Measurements from ENCODE around the gene NPDC1. TPM values are rescaled to one million over a fixed set of nuclear protein-coding genes. Genes with fewer than 3 reads are reported as not detected.
"Not testable (repeated sequence)": the region's sequence is repeated elsewhere in the genome, so short reads cannot be mapped to it uniquely, and the experiment has no call there.

The NPDC1 gene
- total RNA-seq, 2 experiments from 2014 or later, result 35.5 to 41.4 TPM

DNA sequence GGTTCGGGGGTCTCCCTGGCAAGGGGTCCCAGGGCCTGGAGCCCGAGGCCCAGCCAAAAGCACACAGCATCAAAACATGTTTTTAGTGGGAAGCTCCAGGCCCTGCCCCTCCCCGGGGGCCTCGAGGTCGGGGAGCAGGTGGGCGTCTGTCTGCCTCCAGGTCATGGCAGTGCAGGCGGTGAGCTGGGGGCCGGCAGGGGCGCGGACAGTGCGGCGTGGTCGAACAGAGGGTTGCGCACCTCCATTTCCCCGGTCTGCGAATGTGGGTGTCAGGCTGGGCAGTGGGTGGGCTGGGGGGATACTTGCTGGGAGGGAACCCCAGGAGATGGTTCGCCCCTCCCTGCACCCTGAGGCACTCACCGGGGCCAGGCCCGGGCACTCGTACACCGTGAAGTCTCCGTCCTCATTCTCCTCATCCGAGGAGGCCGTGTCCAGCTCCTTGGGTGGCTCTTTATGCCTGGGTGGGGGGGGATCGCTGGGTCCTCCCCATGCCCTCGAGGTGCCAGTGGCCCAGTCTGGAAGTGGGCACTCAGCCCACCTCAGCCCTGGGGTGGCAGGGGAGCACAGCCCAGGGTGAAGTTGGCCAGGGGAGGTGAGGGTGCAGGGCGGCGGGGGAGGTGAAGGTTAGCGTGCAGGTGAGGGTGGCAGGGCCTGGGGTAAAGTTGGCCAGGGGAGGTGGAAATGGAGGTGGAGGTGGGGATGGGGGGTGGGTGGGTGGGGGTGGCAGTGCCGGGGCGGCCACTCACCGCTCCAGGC lies 6.2 kb downstream of the NPDC1 start:
- no peak overlapping the region for H3K27ac Mint-ChIP-seq
- no peak overlapping the region for H3K4me3 Mint-ChIP-seq
- no peak for DNase-seq
- POLR2A ChIA-PET, result no interaction called here
- H3K4me1 Mint-ChIP-seq, result peaks cover 14% of the 10 kb centered on the region
- no peaks in the 10 kb centered on the region for H3K36me3 Mint-ChIP-seq (ENCODE audit: low read depth)
- no peaks in the 10 kb centered on the region for H3K9me3 Mint-ChIP-seq
- H3K27me3 Mint-ChIP-seq, result peaks cover 1% of the 10 kb centered on the region
- CTCF ChIA-PET, result interaction anchor here (1.2 to 14.0 kb wide), 2 partner anchors 11 to 28 kb away, joined by 6 to 157 read pairs; partner anchors contain the start of gene SAPCD2

DNA sequence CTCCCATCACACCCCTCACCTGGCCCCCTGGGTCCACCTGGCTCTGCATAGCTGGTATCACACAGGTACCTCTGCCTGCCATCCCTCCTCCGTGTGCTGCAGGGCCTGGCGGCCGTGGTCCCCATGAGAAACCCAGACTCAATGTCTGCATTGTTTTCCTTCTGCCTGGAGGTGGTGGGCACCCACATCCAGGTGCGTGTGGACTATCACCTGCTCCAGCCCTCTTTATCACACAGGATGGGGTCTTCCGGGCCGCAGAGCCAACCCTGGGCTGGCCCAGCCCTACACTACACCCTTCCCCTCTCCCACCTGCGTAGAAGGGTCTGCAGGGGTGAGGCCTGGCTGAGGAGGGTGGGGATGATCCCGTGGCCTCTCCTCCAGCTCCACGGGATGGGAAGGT lies 7.1 kb downstream of the NPDC1 start:
- ChIA-PET POLR2A (no interaction called here), CTCF (interaction anchor here (0.9 to 14.0 kb wide), 3 partner anchors 10 to 29 kb away, joined by 3 to 157 read pairs (median 6); partner anchors contain the start of gene SAPCD2)
- no peak for DNase-seq
- H3K4me1 Mint-ChIP-seq, result peaks cover 14% of the 10 kb centered on the region
- peak overlapping the region; percentile 57 for H3K27ac Mint-ChIP-seq
- H3K4me3 Mint-ChIP-seq, result no peak overlapping the region
- H3K9me3 Mint-ChIP-seq, result no peaks in the 10 kb centered on the region
- H3K27me3 Mint-ChIP-seq, result no peaks in the 10 kb centered on the region
- no peaks in the 10 kb centered on the region for H3K36me3 Mint-ChIP-seq (ENCODE audit: low read depth)

DNA sequence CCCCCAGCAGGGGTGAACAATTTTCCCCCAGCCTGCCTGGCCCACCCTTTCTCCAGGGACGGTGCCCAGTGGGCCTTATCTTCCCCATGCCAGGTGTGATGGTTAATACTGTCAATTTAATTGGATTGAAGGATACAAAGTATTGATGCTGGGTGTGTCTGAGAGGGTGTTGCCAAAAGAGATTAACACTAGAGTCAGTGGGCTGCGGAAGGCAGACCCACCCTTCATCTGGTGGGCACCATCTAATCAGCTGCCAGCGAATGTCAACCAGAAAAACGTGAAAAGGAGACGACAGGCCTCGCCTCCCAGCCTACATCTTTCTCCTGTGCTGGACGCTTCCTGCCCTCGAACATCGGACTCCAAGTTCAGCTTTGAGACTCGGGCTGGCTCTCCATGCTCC lies 8.5 kb downstream of the NPDC1 start:
- Mint-ChIP-seq H3K4me3 (no peak overlapping the region), H3K36me3 (ENCODE audit: low read depth) (no peaks in the 10 kb centered on the region), H3K9me3 (no peaks in the 10 kb centered on the region), H3K27ac (no peak overlapping the region), H3K27me3 (no peaks in the 10 kb centered on the region), H3K4me1 (peaks cover 25% of the 10 kb centered on the region)
- DNase-seq, result no peak
- ChIA-PET POLR2A (no interaction called here), CTCF (interaction anchor here (0.8 to 14.0 kb wide), 6 partner anchors 8 to 199 kb away, joined by 3 to 157 read pairs (median 5); partner anchors contain the start of genes NPDC1 and SAPCD2)

DNA sequence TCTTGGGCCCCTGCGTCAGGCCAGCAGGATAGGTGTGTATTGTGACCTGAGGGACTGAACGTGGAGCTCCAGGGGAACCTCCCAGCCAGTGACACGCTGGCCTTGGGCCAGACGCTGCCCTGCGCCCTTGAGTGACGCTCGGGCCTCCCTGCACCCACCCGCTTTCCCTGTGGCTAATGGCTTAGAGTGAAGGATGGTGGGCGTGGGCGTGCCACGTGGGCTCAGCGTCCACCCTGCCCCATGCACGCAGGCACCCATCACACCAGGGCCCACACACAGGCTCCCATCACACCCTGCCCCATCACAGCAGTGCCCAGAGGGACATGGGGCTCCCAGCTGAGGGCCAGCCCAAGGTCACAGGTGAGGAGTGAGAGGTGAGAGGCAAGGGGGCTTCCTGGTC lies 8.9 kb downstream of the NPDC1 start:
- H3K4me1 Mint-ChIP-seq, result peaks cover 29% of the 10 kb centered on the region
- no peaks in the 10 kb centered on the region for H3K36me3 Mint-ChIP-seq (ENCODE audit: low read depth)
- H3K9me3 Mint-ChIP-seq, result no peaks in the 10 kb centered on the region
- no peaks in the 10 kb centered on the region for H3K27me3 Mint-ChIP-seq
- CTCF ChIA-PET, result interaction anchor here (0.8 to 14.0 kb wide), 8 partner anchors 8 to 309 kb away, joined by 3 to 157 read pairs (median 5); partner anchors contain the start of genes NPDC1 and SAPCD2
- H3K27ac Mint-ChIP-seq, result no peak overlapping the region
- POLR2A ChIA-PET, result no interaction called here
- DNase-seq, result no peak
- no peak overlapping the region for H3K4me3 Mint-ChIP-seq

DNA sequence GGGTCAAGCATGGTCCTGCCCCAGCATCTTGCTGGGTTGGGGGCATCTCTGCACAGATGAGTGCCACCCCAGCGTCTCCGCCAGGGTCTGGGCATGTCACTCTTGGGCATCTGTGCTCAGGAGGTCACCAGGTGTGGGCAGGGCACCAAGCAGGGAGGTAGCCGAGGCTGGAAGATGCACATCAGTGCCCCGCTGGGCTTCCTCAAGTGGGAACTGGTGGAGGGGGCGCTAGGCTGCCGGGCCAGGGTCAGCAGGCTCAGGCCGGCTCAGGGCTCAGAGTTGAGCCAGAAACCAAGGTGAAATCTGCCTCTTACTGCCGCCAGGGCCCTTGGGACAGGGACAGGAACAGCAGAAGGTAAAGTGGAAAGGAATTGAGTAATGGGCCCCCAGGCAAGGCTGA lies 10.0 kb downstream of the NPDC1 start:
- H3K4me3 Mint-ChIP-seq, result no peak overlapping the region

DNA sequence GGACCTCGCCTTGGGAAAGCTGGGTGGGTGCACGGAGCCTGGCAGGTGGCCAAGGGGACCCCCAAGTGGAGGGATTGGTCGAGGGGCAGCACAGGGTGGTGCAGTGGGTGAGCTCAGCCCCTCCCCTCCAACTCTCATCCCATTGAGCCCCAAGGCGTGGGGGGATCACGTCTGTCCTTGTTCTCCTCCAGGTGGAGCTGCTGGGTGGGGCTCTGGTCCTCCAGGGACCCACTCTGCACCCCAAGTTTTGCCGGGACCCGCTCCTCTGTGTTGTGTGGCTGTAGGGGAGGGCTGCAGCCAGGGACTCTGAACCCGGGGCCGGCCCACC lies 10.5 kb downstream of the NPDC1 start:
- Mint-ChIP-seq H3K27ac (peak overlapping the region; percentile 92), H3K4me1 (peaks cover 38% of the 10 kb centered on the region), H3K9me3 (no peaks in the 10 kb centered on the region), H3K36me3 (ENCODE audit: low read depth) (peaks cover 2% of the 10 kb centered on the region), H3K4me3 (peak overlapping the region; percentile 61), H3K27me3 (no peaks in the 10 kb centered on the region)
- POLR2A ChIA-PET, result interaction anchor here (0.5 kb wide), 1 partner anchor 223 kb away, joined by 3 read pairs; no protein-coding TSS in a partner anchor
- CTCF ChIA-PET, result interaction anchor here (0.6 to 14.0 kb wide), 55 partner anchors 9 to 307 kb away, joined by 3 to 157 read pairs (median 5); partner anchors contain the start of genes AJM1, C8G, CLIC3 and FBXW5
- no peak for DNase-seq

More for the DNA sequence above, 10.0 kb downstream of the NPDC1 start:
- DNase-seq, result no peak
- no peaks in the 10 kb centered on the region for H3K36me3 Mint-ChIP-seq (ENCODE audit: low read depth)
- H3K4me1 Mint-ChIP-seq, result peaks cover 33% of the 10 kb centered on the region
- ChIA-PET CTCF (interaction anchor here (0.6 to 14.0 kb wide), 44 partner anchors 8 to 308 kb away, joined by 3 to 157 read pairs (median 6); partner anchors contain the start of genes AJM1, C8G, FBXW5 and LCN12), POLR2A (no interaction called here)
- no peaks in the 10 kb centered on the region for H3K9me3 Mint-ChIP-seq
- H3K27ac Mint-ChIP-seq, result no peak overlapping the region
- H3K27me3 Mint-ChIP-seq, result no peaks in the 10 kb centered on the region

DNA sequence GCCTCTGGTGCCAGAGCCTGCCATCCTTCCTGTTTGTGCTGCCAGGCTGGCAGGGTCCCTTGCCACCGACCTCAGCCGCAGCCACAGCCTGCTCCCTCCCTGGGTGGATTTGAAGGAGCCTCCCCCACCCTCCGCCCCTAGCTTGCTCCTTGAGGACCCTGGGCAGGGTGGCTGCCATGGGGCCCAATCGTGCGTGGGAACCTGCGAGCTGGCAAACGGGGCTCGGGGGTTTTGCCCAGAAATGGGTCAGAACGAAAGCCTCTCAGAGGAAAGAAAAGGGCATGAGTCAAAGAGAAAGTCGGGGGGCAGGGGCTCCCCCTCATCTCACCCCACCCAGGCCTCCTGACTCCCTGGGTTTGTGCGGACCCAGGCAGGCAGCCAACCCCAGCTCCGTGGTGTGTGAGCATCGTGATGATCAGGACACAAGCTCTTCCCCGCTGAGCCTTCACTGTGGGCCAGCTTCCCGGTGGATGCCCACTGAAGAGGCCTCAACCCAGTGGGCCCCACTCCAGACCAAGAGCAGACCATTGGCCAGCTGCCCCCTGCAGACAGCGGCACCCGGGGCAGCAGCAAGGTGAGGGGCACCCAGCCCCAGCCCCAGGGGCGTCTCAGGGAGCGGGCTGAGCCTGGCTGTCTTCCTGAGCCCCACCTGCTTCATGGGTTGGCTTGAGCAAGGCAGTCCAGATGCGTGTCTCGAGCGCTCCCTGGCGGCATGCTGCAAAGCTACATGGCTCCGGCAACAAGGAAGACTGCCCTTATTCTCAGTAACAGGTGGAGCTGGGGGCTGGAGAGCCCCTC lies 11.1 kb downstream of the NPDC1 start:
- Mint-ChIP-seq H3K4me1 (peaks cover 43% of the 10 kb centered on the region), H3K9me3 (no peaks in the 10 kb centered on the region), H3K4me3 (peak overlapping the region; percentile 61), H3K36me3 (ENCODE audit: low read depth) (peaks cover 2% of the 10 kb centered on the region), H3K27ac (peak overlapping the region; percentile 92), H3K27me3 (no peaks in the 10 kb centered on the region)
- ChIA-PET CTCF (interaction anchor here (0.6 to 14.0 kb wide), 62 partner anchors 9 to 370 kb away, joined by 3 to 157 read pairs (median 4); partner anchors contain the start of genes AJM1, C8G, CLIC3 and FBXW5), POLR2A (interaction anchor here (0.5 kb wide), 1 partner anchor 223 kb away, joined by 3 read pairs; no protein-coding TSS in a partner anchor)
- peak; percentile 91 for DNase-seq

DNA sequence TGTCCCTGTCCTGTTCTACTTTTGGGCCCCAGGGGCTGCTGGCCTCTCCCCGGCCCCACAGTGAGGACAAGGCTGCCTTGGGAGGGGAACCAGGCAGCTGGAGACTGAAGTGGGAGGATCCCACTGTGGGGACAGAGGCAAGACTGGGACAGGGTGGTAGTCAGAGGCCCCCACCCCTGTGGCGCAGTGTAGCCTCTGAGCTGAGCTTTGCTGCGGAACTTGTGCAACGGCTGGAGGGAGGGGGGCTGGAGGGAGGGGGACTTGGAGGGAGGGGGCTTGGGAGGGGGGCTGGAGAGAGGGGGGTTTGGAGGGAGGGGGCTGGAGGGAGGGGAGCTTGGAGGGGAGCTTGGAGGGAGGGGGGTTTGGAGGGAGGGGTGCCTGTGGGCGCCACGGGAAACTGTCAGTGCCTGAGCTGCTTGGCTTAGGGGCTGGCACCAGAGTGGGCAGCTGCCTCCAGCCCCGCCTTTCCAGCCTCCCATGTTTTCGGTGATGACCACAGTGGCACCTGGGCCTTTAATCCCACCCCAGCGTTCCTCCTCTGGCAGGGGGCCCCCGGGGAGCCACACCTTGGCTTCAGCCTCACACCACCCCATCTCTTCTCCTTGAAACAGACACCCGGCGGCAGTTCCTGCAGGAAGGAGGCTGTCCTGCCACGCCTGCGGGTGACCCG lies 11.8 kb downstream of the NPDC1 start:
- peak overlapping the region; percentile 61 for H3K4me3 Mint-ChIP-seq
- ChIA-PET POLR2A (no interaction called here), CTCF (interaction anchor here (0.7 to 14.0 kb wide), 45 partner anchors 10 to 370 kb away, joined by 3 to 157 read pairs (median 5); partner anchors contain the start of genes AJM1, C8G, CLIC3 and FBXW5)
- H3K27ac Mint-ChIP-seq, result peak overlapping the region; percentile 92
- H3K36me3 Mint-ChIP-seq (ENCODE audit: low read depth), result peaks cover 2% of the 10 kb centered on the region
- H3K27me3 Mint-ChIP-seq, result no peaks in the 10 kb centered on the region
- no peak for DNase-seq
- H3K9me3 Mint-ChIP-seq, result no peaks in the 10 kb centered on the region
- H3K4me1 Mint-ChIP-seq, result peaks cover 50% of the 10 kb centered on the region

DNA sequence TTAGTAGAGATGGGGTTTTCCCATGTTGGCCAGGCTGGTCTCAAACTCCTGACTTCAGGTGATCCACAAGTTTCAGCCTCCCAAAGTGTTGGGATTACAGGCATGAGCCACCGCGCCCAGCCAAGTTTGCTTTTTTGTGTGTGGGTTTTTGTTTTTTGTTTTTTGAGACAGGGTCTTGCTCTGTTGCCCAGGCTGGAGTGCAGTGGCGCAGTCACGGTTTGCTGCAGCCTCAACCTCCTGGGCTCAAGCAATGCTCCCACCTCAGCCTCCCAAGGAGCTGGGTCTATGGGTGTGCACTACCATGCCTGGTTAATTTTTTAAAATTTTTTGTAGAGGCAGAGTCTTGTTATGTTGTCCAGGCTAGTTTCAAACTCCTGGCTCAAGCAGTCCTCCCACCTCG lies 12.5 kb downstream of the NPDC1 start:
- CTCF ChIA-PET, result interaction anchor here (0.9 to 14.0 kb wide), 5 partner anchors 13 to 203 kb away, joined by 3 to 157 read pairs (median 19); partner anchors contain the start of genes AJM1, NPDC1 and SAPCD2
- POLR2A ChIA-PET; DNase-seq; H3K9me3 Mint-ChIP-seq; H3K36me3 Mint-ChIP-seq (ENCODE audit: low read depth); H3K27me3 Mint-ChIP-seq: not testable (repeated sequence)
- peak overlapping the region; percentile 72 for H3K27ac Mint-ChIP-seq
- H3K4me1 Mint-ChIP-seq, result peaks cover 55% of the 10 kb centered on the region
- H3K4me3 Mint-ChIP-seq, result peak overlapping the region; percentile 7

DNA sequence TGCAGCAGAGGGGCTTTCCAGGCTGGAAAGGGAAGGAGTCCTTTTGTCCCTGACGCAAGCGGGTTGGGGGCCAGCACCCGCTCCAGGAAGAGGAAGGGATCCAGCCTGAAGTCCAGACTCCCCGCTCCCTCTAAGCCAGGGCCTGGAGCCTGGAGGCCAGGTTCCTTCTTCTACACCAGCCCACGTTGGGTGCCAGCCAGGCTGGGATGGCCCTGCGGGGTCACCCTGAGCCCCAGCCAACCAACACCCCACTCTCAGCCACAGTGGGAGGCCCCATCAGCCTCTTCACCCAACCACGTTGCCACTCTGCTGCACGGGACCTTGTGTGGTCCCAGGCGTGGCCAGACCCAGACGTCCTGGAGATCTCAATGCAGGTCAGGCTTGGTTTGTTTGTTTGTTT lies 13.1 kb downstream of the NPDC1 start:
- Mint-ChIP-seq H3K9me3 (no peaks in the 10 kb centered on the region), H3K4me1 (peaks cover 55% of the 10 kb centered on the region), H3K27me3 (no peaks in the 10 kb centered on the region), H3K27ac (peak overlapping the region; percentile 61), H3K4me3 (peak overlapping the region; percentile 22), H3K36me3 (ENCODE audit: low read depth) (peaks cover 2% of the 10 kb centered on the region)
- CTCF ChIA-PET, result interaction anchor here (0.7 to 14.0 kb wide), 8 partner anchors 14 to 307 kb away, joined by 3 to 157 read pairs (median 4); partner anchors contain the start of genes NPDC1 and SAPCD2
- POLR2A ChIA-PET, result no interaction called here
- peak; percentile 20 for DNase-seq

DNA sequence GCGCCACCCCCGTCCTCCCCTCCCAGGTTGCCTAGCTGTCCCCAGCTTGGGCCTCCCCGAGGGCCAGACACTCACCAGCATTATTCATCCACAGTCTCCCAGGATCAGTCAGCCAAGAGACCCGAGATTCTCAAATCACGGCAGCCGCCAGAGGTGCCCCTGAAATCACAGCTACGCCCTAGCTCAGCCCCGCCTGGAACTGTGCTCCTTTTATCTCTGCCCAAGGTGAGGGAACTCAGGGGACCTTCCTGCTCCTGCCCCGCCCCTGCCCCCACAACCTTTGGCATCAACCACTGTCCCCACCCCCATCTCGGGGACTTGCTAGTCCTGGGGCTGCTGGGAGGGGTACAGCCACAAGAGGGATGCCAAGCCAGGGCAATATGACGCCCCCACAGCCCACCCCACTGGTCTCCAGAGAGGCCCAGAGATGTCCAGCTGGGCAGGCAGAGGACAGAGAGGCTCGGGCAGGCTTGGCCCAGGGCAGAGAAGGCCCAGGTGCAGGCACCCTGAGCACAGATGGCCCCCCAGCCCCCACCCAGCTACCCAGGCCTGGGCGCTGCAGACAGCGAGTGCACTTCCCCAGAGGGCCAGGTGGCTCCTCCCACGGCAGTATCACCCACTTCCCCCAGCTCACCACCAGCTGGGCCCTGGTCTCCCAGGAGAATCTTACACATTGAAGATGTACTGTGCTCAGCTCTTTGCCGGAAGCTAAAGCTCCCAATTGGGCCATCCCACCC lies 13.9 kb downstream of the NPDC1 start, which contains the start of gene FUT7:
TSS of gene FUT7 (minus strand) at position 185 of the 737 bp plus-strand sequence. CDS start at position 88, 97 bp downstream.
- H3K9me3 Mint-ChIP-seq, result no peaks in the 10 kb centered on the region
- DNase-seq, result peak; percentile 28
- POLR2A ChIA-PET, result interaction anchor here (0.6 kb wide), 1 partner anchor 138 kb away, joined by 3 read pairs; no protein-coding TSS in a partner anchor
- peaks cover 58% of the 10 kb centered on the region for H3K4me1 Mint-ChIP-seq
- H3K4me3 Mint-ChIP-seq, result peak within 1 kb of the TSS; percentile 75
- CTCF ChIA-PET, result interaction anchor here (0.7 to 14.0 kb wide), 11 partner anchors 14 to 307 kb away, joined by 3 to 157 read pairs (median 4); partner anchors contain the start of genes NPDC1 and SAPCD2
- no peaks in the 10 kb centered on the region for H3K27me3 Mint-ChIP-seq
- peak within 1 kb of the TSS; percentile 87 for H3K27ac Mint-ChIP-seq
- peaks cover 2% of the 10 kb centered on the region for H3K36me3 Mint-ChIP-seq (ENCODE audit: low read depth)

Measured in activated CD4-positive, alpha-beta T cell treated with anti-CD3 and anti-CD28 coated beads, Interleukin-2, amount 10 ng/mL, durations not matched to agents 7 days and 5 days (primary cell).